IPS-NIHi11 (cell line): ENCODE measurements around the gene GAGE12G.
"Not testable (repeated sequence)": the region's sequence is repeated elsewhere in the genome, so short reads cannot be mapped to it uniquely, and the experiment has no call there.

Experiments
- DNase-seq: peaks from one replicate; pipeline ENCODE4 v3.0.0; 2012; ENCODE audit warnings: mixed read lengths, low spot score

The GAGE12G gene, protein sequence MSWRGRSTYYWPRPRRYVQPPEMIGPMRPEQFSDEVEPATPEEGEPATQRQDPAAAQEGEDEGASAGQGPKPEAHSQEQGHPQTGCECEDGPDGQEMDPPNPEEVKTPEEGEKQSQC

DNA sequence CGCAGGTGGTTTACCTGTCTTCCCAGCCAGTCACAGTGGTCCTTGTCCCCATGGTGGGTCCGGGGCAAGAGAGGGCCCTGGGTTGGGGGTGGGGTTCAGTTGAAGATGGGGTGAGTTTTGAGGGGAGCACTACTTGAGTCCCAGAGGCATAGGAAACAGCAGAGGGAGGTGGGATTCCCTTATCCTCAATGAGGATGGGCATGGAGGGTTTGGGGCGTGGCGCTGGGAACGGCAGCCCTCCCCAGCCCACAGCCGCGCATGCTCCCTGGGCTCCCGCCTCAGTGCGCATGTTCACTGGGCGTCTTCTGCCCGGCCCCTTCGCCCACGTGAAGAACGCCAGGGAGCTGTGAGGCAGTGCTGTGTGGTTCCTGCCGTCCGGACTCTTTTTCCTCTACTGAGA lies at the start of gene GAGE12G:
TSS of gene GAGE12G (plus strand) at position 301 of the 400 bp plus-strand sequence. CDS start 1,155 bp downstream, outside the sequence.
- not testable (repeated sequence) for DNase-seq

DNA sequence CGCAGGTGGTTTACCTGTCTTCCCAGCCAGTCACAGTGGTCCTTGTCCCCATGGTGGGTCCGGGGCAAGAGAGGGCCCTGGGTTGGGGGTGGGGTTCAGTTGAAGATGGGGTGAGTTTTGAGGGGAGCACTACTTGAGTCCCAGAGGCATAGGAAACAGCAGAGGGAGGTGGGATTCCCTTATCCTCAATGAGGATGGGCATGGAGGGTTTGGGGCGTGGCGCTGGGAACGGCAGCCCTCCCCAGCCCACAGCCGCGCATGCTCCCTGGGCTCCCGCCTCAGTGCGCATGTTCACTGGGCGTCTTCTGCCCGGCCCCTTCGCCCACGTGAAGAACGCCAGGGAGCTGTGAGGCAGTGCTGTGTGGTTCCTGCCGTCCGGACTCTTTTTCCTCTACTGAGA lies 38.3 kb upstream of the GAGE12G start, which contains the start of gene GAGE12C:
TSS of gene GAGE12C (plus strand) at position 301 of the 400 bp plus-strand sequence. CDS start 1,155 bp downstream, outside the sequence.
- not testable (repeated sequence) for DNase-seq

DNA sequence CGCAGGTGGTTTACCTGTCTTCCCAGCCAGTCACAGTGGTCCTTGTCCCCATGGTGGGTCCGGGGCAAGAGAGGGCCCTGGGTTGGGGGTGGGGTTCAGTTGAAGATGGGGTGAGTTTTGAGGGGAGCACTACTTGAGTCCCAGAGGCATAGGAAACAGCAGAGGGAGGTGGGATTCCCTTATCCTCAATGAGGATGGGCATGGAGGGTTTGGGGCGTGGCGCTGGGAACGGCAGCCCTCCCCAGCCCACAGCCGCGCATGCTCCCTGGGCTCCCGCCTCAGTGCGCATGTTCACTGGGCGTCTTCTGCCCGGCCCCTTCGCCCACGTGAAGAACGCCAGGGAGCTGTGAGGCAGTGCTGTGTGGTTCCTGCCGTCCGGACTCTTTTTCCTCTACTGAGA lies 28.8 kb upstream of the GAGE12G start, which contains the start of gene GAGE12D:
TSS of gene GAGE12D (plus strand) at position 301 of the 400 bp plus-strand sequence. CDS start 1,155 bp downstream, outside the sequence.
- not testable (repeated sequence) for DNase-seq

GRCh38 chrX:49550989-49551388 lies 19.2 kb upstream of the GAGE12G start, which contains the start of gene GAGE12E:
TSS of gene GAGE12E (plus strand) at chrX:49551289. CDS start at chrX:49552444, 1,155 bp downstream.
- not testable (repeated sequence) for DNase-seq

DNA sequence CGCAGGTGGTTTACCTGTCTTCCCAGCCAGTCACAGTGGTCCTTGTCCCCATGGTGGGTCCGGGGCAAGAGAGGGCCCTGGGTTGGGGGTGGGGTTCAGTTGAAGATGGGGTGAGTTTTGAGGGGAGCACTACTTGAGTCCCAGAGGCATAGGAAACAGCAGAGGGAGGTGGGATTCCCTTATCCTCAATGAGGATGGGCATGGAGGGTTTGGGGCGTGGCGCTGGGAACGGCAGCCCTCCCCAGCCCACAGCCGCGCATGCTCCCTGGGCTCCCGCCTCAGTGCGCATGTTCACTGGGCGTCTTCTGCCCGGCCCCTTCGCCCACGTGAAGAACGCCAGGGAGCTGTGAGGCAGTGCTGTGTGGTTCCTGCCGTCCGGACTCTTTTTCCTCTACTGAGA lies 9.7 kb upstream of the GAGE12G start, which contains the start of gene GAGE12F:
TSS of gene GAGE12F (plus strand) at position 301 of the 400 bp plus-strand sequence. CDS start 1,155 bp downstream, outside the sequence.
- DNase-seq: not testable (repeated sequence)

DNA sequence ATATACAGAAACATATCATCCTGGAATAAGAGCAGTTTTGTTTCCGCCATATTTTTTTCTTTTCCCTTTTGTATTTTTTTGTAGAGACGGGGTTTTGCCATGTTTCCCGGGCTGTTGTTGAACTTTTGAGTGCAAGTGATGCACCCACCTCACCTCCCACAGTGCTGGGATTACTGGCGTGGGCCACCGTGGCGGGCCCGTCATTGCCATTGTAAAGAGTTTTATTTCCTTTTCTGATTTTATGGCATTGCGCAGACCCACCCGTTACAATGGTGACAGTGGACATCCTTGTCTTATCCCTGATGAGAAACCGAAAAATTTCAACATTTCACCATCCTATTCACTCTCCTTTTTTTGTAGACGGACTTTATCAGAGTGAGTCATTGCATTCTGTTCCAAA lies 1.5 kb upstream of the GAGE12G start:
- DNase-seq: not testable (repeated sequence)

GRCh38 chrX:49569152-49569551 lies 1.0 kb upstream of the GAGE12G start:
- not testable (repeated sequence) for DNase-seq

DNA sequence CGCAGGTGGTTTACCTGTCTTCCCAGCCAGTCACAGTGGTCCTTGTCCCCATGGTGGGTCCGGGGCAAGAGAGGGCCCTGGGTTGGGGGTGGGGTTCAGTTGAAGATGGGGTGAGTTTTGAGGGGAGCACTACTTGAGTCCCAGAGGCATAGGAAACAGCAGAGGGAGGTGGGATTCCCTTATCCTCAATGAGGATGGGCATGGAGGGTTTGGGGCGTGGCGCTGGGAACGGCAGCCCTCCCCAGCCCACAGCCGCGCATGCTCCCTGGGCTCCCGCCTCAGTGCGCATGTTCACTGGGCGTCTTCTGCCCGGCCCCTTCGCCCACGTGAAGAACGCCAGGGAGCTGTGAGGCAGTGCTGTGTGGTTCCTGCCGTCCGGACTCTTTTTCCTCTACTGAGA lies 9.4 kb downstream of the GAGE12G start, which contains the start of gene GAGE12H:
TSS of gene GAGE12H (plus strand) at position 301 of the 400 bp plus-strand sequence. CDS start 1,155 bp downstream, outside the sequence.
- not testable (repeated sequence) for DNase-seq

- DNase-seq: not testable (repeated sequence)
Measured at GRCh38 chrX:49589196-49589595, 19.0 kb downstream of the GAGE12G start, which contains the start of gene GAGE2A. TSS of gene GAGE2A (plus strand) at chrX:49589496. CDS start at chrX:49590651, 1,155 bp downstream.

DNA sequence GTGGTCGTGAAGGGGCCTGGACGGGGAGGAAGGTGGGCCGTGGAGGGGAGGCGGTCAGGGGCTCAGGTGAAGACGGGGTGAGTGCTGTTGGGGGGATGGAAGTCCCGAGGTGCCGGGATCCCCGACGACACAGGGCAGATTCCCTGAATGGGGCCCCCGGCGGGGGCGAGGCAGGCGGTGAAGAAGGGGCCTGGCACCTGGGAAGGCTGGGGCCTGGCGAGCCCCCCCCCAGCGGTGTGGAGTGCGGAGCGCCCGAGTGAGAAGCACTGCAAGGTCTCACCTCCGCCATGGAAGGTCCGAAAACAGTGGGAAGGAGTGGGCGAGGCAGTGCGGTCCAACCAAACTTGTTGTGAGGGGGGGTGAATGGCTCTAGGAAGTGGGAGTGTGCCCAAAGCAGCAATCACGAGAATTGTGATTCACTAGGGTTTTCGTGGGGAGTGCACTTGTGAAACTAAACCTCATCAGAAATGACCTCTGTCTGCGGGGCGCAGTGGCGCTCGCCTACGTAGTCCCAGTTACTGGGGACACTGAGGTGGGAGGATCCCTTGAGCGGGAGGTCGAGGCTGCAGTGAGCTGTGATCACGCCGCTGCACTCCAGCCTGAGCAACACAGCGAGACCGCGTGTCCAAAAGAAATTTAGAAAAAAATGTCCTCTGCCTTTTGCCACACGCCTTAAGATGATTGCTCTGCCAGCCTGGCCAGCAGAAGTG lies 19.7 kb downstream of the GAGE12G start:
- not testable (repeated sequence) for DNase-seq

DNA sequence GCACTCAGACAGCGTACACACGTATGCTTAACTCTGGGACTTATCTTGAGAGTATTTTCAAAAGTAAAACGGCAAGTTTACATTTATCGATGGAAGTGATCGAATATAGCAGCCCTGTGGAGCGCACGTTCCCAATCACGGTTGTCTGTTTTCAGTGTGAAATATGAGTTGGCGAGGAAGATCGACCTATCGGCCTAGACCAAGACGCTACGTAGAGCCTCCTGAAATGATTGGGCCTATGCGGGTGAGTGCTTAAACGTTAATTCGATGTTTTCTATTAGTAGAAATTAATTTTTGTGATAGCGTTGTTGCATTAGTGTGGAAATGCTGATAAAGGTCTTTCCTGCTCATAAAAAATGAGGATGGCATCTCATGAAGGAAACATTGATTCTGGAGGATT lies 20.3 kb downstream of the GAGE12G start:
- not testable (repeated sequence) for DNase-seq

- DNase-seq: not testable (repeated sequence)
Measured at GRCh38 chrX:49598720-49599119, 28.5 kb downstream of the GAGE12G start, which contains the start of gene GAGE1. TSS of gene GAGE1 (plus strand) at chrX:49599020. CDS start at chrX:49600175, 1,155 bp downstream.

DNA sequence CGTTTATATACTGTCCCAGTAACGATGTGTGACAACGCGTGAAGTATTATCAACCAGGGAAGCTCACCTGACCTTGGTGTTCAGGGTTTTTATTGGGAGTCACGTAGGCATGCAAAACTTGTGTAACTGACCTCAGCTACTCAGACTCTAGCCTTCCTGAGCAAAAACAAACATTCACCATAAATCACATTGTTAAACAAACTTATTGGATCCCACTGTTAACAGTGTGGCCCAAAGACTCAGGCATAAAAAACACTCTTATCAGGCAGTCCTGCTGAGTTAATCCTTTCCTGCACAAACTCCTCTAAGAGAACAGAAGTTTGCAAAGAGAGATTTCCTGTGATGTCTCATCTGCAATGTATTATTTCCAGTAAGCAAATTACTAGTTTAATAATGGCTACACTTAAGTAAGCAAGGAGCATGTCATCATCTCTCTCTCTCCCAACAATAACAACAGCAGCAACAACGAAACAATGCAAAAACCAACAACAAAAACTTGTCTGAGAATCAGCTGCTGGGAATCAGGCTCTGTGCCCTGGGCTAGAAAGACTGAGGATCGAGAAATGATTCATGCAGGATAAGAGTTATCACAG lies 40.6 kb downstream of the GAGE12G start:
- DNase-seq: no peak

DNA sequence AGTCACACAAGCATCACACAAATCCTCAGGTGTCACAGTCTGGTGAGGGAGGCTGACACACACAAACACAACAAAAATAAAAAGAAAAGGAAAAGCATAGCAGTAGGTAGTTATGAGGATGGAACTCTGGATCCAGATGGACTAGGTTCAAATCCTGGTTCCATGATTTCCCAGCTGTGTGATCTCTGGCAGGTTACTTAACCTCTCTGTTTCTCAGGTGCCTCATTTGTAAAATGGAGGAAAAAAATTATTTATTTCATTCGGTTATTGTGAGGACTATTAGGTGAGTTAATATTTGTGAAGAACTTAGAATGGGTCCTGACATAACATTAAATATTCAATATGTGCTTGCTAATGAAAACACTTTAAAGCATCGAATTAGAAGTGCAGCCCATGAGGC lies 48.4 kb downstream of the GAGE12G start:
- DNase-seq: no peak
